DMS79 (cell line): ENCODE results near the gene LCAT.

Experiments used
- DNase-seq: peaks from one replicate; lab custom pipeline; 2025; lab: John Stamatoyannopoulos, UW

Gene LCAT

DNA sequence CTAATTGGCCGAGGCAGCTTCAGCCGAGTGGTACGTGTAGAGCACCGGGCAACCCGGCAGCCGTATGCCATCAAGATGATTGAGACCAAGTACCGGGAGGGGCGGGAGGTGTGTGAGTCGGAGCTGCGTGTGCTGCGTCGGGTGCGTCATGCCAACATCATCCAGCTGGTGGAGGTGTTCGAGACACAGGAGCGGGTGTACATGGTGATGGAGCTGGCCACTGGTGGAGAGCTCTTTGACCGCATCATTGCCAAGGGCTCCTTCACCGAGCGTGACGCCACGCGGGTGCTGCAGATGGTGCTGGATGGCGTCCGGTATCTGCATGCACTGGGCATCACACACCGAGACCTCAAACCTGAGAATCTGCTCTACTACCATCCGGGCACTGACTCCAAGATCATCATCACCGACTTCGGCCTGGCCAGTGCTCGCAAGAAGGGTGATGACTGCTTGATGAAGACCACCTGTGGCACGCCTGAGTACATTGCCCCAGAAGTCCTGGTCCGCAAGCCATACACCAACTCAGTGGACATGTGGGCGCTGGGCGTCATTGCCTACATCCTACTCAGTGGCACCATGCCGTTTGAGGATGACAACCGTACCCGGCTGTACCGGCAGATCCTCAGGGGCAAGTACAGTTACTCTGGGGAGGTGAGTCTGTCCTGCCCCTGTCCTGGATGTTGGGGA, 34.7 kb downstream of the LCAT start:
- no peak for DNase-seq

DNA sequence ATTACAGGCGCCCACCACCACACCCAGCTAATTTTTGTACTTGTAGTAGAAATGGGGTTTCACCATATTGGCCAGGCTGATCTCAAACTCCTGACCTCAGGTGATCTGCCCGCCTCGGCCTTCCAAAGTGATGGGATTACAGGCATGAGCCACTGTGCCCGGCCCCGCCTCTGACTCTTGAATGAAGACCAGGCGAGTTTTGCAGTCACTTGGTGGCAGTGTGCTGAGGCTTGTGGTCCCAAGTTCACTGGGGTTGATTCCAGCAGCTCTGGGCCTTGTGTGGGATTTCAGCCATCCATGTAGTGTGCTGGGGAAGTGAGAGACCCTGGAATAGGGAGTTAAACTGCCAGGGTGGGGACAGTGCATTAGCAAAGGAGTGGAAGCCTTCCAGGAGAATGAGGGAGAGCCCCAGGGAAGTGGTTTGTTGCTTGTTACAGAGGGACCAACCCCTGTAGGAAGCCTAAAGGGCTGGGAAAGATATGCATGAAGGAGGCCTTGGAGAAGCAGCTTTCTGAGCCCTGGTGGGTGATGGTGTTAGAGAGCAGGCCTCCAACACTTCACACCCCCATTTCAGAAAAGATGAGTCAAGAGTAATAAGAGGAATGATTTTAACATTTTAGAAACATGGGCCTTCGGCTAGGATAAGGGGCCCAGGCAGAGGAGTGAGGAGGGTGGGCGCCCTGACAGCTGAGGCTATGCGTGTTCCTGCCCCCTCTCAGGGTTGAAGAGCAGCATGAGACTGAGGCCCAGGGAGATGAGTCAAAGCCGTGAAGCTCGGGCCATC, 36.3 kb downstream of the LCAT start:
- DNase-seq, result no peak

DNA sequence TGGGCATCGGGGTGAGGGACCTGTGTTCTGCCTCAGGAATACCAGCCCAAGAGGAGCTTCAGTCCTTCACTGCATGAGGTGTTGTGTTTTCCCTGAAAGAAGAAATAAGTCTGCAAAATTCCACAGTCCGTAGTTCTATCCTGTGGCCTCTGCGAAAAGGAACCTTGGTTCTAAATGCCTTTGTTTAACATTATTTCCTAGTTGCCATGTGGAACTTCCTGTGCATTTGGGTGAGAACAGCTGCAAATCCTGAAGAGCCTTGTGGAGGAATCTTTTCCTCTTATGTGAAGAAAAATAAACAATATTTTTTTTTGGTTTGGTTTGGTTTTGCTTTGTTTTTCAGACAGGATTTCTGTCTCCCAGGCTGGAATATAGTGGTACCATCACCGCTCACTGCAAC, 41.1 kb downstream of the LCAT start:
- DNase-seq, result no peak

DNA sequence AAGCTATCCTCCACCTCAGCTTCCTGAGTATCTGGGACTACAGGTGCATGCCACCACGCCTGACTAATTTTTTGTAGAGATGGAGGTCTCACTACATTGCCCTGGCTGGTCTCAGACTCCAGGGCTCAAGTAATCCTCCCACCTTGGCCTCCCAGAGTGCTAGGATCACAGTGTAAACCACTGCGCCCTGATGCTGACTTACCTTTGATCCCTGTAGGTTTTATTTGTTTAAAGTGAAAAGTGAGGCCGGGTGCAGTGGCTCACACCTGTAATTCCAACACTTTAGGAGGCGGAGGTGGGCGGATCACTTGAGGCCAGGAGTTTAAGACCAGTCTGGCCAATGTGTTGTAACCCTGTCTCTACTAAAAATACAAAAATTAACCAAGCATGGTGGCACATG, 42.2 kb downstream of the LCAT start:
- no peak for DNase-seq

DNA sequence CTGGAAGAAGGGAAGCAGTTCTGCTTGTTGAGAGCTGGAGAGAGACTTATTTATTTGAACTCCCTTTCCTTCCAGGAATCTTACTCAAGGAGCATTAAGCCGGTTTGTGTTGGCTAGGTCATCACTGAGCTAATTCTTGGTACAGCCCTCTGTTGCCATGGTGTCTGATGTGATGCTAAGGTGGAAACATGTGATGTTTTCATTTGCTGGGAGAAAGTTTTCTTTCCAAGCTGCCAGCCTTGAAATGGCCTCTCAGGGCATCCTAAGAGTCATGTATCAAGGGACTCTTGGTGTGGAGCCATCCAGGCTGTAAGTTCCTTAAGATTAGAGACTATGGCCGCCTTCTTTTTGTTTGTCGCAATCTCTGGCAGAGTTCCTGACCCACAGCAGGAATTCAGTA, 46.7 kb downstream of the LCAT start:
- DNase-seq, result no peak

DNA sequence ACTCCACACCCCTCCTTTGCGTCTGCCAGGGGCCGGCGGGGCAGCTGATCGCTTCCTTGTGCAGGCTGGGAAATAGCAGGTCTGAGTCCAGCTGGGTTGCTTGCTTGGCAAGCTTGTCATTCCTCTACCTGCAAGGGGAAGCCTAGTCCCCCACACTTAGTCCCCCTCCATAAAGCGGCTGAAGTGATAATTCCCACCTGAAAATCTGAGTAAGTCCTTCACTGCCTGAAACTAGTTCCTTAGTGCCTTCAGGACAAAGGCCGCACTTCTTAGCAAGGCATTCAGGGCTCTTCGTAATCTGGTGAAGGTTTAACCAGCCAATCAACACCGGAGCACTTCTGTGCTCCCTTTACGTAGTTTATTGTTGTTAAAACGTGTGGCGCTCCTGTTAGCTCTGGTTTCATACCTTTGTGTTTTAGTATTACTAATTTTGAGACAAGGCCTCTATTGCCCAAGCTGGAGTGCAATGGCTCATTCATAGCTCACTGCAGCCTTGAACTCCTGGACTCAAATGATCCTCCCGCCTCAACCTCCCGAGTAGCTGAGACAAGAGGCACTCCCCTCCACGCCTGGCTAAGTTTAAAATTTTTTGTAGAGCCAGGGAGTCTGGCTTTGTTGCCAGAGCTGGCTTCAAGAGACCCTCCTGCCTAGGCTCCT, 50.0 kb downstream of the LCAT start:
- DNase-seq, result no peak

DNA sequence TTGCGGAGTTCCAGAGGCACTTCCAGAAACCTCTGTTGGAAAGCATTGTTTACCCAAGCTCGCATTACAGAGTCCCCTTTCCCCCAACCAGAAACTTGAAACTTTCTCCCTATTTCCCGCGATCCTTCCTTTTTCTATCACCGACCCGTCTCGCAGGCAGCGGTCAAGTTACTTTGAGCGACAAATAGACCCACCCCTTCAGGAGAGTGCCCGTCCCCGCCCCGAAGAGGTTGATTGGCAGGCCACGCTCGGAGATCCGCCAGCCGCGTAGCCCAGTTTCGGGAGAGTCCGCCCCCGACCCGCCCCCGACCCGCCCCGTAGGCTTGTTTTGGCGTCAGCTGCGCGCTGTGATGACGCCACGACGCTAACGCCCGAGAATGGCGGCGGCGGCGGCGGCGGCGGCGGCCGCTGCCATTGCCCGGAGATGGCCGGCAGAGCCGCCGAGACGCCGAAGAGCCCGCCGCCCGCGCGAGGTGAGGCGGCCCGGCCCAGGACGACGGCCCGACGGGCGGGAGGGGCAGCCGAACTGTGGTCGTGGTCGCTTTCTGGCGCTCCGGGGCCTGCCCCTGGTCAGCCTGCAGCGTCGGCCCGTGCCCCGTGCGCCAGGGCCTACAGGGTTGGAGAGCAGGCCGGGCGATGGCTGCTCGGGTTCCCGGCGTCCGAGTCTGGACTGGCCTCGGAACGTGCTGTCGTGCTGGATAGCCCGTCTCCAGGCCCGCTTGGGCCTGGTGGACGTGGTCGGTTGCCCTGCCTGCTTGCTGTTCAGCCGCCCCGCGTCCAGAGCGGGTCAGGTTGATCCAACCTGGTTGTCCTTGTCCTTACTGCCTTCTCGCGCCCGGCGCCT, 50.8 kb downstream of the LCAT start, which contains the start of gene PSKH1:
TSS of gene PSKH1 (plus strand) at position 356 of the 844 bp plus-strand sequence. CDS start 15,496 bp downstream, outside the sequence.
- DNase-seq, result peak; percentile 67

DNA sequence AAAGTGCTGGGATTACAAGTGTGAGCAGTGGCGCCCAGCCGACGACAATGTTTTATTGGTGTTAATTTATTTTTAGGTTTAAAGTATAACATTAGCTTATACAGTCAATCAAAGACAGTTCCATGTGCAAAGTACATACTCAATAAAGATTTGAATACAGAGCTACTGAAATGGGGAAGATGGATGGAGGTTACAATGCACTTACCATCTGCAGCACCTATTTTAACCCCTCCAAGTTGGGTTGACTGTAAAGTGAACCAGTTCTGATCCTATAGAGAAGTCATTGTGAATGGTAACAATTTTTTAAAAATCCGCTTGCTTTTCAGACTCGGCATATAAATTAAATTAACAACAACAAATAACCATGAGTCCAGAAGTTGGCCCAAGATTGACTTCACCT, 51.5 kb downstream of the LCAT start:
- DNase-seq, result no peak
